GM21576 (cell line): ENCODE results near the gene BCL7A.

ENCODE experiments used
- ATAC-seq: cut with Tn5 transposase; IDR thresholded peaks from one replicate; pipeline ENCODE4 v1.9.1; 2021; ENCODE audit warnings: mild to moderate bottlenecking, moderate library complexity; ENCODE audit not compliant: unreplicated experiment

Gene BCL7A

DNA sequence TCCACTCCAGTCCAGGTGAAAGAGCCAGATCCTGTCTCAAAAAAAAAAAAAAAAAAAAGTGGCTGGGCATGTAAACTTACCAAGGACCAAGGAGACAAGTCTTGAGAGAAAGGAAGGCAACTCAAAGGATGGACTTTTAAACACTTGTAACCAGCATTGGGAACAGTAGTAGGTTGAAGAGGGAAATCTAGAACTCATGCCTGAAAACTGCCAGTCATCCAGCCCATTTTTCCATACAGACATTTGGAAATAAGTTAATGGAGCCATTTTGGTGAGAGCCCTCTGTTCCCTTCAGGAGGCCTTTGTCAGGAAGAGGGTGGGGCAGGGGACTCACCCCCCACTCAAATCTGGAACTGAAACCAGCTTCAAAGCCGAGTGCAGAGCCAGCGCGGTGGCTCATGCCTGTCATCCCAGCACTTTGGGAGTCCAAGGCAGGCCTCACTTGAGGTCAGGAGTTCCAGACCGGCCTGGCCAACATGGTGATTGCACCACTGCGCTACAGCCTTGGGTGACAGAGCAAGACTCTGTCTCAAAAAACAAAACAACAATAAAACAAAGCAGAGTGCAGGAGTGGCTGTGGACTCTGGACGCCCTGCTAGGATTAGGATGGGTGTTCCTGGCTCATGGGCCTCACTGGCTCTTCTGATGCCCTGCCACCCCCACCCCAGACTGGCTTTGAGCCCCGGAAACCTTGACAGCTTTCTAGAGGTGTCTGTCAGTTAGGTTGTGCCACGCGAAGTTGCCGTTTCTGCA is 55.2 kb downstream of the BCL7A start:
- no peak for ATAC-seq

DNA sequence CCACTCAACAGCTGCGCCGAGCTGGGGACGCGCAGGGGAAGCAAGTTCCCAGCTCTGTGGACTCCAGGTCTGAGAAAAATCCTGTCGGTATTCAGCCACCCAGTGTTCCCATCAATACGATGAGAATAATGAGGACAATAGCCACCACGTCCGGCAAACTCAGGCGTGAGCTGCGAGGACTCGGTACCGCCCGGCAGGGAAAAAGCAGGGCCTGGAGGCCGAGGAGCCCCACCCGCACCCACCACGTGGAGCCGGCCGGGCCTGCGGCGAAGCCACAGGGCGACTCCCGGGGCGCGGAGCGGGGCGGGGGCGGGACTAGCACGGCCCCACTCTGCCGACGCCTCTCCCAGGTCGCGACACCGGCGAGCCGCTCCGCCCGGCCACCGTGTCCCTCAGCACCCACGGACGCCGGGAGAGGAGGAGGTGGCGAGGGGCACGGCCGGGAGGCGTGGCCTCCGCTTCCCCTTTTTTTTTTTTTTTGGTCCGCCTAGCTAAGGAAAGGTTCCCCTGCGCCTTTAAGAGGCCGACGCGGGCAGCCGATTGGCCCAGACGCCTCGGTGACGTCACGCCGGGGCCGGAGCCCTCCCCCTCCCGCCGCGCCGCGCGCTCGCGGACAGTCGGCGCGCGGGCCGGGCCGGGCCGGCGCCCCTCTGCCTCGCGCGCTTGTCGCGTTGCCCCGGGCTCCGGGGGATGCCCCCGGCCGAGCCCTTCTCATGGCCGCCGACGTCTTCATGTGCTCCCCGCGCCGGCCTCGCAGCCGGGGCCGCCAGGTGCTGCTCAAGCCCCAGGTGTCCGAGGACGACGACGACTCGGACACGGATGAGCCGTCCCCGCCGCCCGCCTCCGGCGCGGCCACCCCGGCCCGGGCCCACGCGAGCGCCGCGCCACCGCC is 56.7 kb downstream of the BCL7A start, which contains the start of gene MLXIP:
MLXIP (plus strand) TSS at position 616 of the 892 bp plus-strand sequence; CDS start at position 714, 98 bp downstream.
- ATAC-seq: peak; percentile 67

DNA sequence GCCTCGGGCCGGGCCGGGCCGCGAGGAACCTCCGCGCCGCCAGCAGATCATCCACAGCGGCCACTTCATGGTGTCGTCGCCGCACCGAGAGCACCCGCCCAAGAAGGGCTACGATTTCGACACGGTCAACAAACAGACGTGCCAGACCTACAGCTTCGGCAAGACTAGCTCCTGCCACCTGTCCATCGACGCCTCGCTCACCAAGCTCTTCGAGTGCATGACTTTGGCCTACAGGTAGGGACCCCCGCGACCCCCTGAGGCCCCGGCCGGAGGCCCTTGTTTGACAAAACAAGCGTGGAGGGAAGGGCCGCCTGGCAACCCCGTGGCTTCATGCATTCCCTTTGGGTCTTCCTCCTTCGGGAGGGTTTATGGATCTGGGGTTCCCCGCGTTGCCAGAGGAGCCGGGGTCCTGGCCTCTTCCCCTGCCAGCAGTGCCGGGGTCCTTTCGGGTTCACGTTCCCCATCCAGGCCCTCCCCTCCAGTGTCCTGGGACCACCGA is 57.4 kb downstream of the BCL7A start:
- ATAC-seq: no peak

DNA sequence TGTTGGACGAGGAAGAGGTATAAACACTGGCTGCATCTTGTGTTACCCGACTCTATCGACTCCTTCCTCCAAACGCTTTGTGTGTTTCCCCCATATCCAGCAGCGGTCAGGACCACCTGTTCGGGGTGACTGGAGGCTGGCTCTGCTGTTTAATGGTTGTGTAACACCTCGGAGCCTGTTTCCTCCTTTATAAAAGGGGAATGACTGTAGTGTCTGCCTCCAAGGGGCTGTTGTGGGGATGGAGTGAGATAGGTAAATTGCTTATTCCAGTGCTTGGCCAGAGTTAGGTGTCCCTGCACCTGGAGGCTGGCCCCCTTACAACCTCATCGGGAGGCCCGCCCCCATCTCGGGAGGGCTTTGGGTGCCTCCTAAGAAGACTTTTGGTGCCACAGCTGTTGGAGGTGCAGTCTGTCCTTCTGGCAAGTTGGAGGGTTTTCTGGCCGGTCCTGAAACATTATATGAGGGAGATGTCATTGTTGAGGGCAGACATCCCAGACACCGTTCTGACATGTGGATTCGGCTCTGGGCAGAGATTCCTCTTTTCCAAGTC is 57.9 kb downstream of the BCL7A start:
- no peak for ATAC-seq

DNA sequence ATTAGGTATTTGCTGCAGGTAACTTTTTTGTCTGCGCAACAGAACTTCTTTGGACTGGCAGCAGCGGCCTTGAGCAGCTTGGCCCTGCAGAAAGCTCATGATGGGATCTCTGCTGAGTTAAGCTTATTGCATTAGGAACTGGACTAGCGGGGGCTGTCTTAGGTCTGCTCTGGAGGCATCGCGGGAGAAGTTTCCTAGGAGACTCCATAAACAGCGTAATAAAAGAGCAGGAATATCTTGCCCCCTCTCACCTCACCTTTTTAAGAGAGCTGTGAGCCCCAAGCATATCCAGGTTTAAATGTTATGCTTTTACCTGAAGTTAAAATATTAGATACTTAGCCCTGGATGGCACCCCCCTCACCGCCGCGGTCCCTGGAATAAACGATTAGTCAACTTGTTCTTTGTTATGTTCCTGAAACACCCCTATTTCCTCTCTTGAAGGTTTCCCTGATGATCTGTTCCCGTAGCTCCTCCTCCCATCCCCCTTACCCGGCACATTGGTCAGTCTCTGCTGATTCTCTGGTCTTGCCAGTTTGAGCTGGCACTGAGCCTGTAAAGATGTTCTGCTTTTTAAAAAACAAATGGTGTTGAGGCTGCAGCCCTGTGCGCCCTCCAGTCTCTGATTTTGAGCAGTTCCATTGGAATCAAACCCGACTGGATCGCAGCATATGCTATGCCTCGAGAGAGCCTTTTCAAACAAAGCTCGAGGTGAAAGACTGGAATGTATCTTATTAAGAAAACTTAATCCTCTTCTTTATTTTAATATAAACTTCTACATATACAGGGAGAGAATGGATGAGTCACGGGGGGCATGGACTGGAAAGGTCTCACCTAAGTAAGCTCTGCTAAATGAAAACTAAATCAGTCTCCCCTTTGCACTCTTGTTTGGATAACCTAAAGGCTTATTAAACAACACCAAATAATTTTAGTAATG is 58.7 kb downstream of the BCL7A start:
- no peak for ATAC-seq

DNA sequence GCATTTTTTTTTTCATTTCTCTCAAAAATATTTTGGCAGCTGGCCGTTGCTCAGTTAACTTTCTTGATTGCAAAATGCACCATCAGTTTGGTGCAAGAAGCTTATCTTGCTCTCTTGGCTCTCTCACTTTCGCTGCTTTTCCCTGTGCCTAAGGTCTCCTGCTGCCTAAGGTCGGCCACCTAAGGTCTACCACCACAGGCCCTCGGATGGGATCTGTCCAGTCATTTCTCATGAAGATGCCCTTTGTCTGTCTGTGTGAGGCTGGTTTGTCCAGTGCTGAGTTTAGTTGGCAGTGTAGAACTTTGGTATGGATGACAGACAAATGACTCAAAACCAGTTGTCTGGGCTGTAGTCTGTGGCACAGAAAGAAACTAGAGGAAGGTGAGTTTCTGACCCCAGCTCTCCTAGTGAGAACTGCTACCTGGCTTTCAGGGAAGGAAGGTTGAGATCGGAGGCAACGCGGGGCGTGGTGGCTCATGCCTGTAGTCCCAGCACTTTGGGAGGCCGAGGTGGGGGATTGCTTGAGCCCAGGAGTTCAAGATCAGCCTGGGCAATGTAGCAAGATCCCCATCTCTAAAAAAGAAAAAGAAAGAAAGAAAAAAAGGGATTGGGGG is 59.5 kb downstream of the BCL7A start:
- ATAC-seq: no peak

DNA sequence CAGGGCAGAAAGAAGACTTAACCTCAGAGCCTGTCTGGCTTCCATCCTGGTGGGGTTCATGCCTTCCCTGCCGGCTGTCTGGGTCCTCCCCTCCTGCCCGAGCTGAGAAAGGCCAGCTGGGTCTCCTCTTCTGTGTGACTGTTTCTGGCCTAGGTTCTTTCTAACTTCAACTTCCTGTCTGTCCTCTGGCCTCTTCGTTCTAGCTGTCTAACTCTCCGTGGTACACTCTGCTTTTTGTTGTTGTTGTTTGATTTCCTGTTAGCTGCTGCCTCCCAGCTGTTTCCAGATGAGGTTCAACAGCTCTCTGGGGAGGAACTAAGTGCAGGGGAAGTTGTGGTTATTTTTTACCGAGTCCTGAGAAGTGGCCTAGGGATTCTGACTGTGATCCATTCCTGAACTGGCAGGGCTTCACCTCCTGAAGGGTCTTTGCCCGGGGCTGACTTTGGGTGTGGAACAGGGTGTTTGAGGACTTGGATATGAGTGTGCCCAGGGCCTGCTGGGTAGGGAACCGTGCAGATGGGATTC is 60.1 kb downstream of the BCL7A start:
- peak; percentile 47 for ATAC-seq

DNA sequence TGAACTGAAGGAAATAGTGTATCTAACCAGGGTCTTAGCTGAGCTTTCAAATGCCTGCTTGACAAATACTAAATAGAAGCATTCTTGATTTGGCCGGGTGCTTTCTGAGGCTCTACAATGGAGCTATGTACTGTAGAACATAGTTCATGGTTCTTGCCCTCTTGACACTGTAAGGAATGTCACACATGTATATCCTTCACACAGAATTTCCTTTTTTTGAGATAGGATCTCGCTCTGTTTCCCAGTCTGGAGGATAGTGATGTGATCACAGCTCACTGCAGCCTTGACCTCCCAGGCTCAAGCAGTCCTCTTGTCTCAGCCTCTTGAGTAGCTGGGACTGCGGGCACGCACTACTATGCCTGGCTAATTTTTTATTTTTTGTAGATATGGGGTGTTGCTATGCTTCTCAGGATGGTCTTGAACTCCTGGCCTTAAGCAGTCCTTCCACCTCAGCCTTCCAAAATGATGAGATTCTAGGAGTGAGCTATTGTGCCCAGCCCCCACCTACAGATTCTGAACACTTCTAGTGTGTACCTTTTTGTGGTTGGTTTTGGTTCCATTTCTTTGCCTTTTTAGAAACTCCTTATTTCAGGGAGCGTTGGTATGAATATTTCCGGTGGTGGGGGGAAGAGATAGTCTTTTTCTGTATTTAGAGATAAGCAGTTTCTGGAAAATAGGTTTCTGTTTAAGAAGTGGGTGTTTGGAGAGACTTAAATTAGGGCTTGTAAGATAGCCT is 61.1 kb downstream of the BCL7A start:
- no peak for ATAC-seq

DNA sequence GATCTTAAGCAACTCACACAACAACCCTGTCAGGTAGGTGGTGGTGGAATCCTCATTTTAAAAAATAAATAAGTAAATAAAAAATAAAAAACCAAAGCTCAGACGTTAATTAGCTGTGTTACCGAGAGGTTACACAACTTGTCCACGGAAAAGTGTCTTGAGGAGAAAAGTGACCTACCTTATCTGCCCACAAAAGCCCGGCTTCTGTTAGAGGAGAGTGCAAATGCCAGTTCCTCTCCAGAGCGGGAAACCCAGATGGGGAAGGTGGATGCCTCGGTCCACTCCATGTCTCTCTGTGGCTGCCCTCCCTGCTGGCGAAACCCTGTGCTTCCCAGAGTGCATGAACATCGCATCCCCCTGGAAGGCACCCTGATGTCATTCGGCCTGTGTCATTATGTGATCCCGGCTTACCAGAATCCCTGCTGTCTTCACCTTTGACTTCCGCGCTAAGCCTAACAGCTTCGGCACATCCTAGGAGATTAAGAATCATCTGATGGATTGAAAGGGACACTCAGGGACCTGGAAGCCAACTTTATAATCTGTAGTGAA is 63.2 kb downstream of the BCL7A start:
- no peak for ATAC-seq

DNA sequence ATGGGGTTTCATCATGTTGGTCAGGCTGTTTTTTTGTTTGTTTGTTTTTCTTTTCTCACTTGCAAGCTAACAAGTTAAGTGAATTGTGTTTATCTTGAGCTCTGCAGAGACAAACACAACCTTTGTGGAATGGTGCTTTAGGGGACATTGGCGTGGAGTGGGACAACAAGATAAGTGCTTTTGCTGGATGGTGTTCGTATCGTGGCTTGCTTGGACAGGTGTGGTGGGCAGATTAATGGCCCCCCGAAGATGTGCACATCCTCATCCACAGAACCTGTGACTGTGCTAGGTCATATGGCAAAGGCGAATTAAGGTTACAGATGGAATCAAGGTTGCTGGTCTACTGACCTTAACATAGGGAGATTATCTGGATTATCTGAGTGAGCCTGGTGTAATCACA is 63.9 kb downstream of the BCL7A start:
- ATAC-seq: no peak

DNA sequence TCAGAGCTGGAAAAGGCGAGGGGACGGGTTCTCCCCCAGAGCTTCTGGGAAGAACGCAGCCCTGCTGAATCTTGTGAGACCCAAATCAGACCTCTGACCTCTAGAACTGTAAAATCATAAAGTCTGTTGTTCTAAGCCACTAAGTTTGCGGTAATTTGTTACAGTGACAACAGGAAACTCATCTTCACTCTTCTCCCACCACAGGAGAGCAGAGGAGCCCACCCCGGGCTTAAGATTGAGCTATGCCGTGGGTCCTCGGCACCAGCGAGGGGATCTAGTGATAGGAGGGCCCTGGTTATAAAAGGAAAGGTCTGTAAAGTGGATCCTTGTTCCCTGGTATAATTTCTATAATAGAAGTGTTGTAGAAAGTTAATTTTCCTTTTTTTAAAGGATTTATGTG is 64.4 kb downstream of the BCL7A start:
- ATAC-seq: no peak

DNA sequence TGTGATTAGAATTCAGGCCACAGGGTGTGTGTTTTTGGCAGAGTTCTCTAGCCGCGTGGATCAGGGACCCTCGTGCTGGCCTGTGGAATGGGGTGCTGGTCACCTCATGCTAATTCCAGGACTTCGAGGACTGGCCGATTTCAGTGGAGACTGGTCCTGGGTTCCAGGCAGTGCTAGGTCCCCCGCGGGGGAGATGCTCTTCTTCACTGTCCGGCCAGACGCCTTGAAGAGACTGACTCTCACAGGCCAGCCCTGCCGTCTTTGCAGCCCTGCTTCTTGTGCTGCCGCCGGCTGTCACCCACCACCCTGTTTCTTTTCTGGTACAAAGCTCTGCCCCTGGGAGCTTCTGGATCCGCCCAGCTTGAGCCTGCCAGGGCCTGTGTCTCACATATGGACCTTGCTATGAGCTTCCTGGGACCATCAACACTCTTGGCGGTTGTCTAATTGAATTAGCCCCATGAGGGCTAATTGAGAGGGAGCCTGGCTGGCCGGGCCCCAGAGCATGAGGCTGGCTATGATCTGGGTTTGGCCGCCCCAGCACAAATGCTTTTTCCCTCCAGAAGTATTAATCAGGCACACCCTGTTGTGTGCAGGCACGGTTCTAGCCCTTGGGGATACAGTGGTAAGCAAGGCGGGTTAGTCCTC is 65.1 kb downstream of the BCL7A start:
- no peak for ATAC-seq

DNA sequence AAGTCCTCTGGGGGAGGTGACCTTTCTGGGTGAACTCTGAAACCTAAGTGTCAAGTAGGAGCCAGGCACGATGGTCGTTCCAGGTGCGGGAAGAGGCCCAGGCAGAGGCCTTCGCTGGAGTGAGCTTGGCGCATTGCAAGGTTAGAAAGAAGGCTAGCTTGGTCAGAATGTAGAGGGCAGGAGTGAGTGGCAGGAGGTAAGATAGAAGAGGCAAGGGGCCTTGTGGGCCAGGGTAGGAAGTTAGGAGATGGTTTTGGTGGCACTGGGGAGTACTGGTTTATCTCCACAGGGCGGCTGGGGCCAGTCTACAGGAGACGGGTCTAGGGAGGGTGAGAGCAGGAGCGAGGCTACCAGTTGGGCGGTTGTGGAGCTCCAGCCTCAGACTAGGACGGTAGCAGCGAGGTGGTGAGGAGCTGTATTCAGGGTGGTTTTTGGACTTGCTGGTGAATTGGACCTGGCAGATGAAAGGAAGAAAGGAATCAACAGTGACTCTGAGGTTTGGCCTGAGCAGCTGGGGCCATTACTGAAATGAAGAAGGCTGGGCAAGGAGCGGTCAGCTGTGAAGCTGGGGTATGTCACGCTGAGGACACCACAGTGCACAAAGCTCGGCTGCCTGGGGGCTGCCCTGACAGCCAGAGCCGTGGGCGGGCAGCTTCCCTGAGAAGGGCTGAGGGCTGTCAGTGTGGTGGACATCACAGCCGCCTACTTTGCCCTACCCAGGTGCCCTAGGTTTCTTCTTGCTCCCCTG is 65.9 kb downstream of the BCL7A start:
- no peak for ATAC-seq

DNA sequence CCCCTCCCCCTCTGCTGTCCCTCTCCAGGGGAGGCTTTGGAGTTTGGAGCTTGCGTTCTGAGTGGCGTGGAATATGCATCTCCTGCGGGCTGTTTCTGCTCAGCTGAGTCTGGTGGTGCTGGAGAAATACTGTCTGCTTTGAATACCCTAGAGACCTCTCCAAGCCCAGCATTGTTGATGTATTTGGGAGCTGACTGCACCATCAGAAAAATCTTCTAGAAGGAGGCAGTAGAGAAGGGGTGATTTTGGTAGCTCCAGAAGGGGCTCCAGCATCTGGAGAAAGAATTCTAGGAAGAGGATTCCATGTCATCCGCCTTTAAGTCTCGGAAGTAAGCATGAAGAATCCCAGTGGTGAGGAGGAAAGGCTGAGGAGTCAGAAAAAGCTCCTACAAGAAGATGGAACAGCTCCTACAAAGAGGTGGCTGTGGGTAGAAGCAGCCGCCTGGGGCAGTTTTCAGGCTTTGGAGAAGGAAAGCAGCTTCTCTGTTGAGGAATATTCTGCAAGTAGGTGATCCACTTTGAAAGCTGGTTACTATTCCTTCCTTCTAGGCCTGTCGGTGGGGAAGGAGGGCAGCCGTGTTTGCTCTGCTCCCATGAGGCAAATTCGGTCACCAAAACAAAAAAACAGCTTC is 66.6 kb downstream of the BCL7A start:
- ATAC-seq: no peak

DNA sequence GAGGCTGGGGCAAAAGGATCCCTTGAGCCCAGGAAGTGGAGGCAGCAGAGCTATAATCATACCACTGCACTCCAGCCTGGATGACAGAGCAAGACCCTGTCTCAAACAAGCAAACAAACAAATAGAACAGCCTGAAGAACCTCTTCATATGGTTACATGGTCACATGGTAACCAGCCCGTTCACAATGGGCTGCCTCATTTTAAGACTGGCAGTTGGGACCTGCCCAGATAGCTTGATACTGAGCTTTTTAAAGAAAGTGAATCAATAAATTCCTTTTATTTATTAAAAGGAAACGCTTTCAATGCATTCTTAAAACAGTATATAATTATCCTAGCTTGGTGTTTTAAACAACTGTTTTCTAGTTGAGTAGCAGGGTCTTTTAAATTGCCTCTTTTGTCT is 67.4 kb downstream of the BCL7A start:
- ATAC-seq: no peak

DNA sequence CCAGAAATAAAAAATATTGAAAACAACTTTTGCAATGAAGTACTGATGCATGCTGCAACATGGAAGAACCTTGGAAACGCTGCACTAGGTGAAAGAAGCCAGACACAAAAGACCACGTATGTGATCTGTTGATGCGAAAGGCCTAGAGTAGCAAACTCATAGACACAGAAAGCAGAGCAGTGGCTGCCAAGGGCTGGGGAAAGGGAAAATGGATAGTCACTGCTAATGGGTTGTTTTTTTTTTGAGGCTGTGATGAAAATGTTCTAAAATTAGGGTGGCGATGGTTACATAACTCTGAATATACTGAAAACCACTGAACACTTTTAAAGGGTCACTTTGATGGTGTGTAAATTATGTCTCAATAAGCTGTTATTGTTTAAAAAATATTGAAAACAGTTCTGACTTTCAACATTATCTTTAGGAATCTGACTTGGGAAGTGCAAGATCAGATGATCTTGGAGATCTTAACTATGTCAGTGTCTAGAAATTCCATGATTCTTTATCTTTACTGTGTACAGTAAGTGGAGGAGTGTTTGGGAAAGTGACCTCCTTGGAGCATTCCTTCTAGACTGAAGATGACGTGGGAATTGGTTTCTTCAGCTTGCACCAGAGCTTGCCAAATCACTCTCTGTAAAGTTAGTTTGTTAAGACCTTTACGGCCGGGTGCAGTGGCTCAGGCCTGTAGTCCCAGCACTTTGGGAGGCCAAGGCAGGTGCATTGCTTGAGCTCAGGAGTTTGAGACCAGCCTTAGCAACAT is 69.3 kb downstream of the BCL7A start:
- no peak for ATAC-seq
